GM23338 (cell line): ENCODE data around the gene CD99L2. TPM values are rescaled to one million over a fixed set of nuclear protein-coding genes. Genes with fewer than 3 reads are reported as not detected.

Experiments
- ATAC-seq: fragments of 200-7000 bp; cut with Tn5 transposase; 3 replicates; pipeline ENCODE4 v1.9.1; 2020
- DNase-seq: peaks from one replicate; pipeline ENCODE4 v3.0.0-alpha.2; 2015; ENCODE audit warnings: low spot score
- H2AFZ ChIP-seq: fragments of 200-600 bp; sonication (generic); 2 replicates; pipeline ENCODE4 v1.8.0; 2016; ENCODE audit warnings: antibody characterized with exemption, mild to moderate bottlenecking, moderate library complexity
- H3F3A ChIP-seq: fragments of 200-600 bp; sonication (generic); replicated peaks from 2 replicates; pipeline ENCODE4 v1.8.0; 2017; ENCODE audit warnings: antibody characterized with exemption, mixed run types, low read depth
- H3K27ac ChIP-seq: fragments of 200-600 bp; sonication (generic); 2 replicates; pipeline ENCODE4 v1.6.1; 2016; ENCODE audit warnings: low read depth
- H3K27me3 ChIP-seq: fragments of 200-600 bp; sonication (generic); 2 replicates; pipeline ENCODE4 v1.8.0; 2016; ENCODE audit warnings: mild to moderate bottlenecking, mixed run types, moderate library complexity; ENCODE audit not compliant: insufficient read depth
- H3K36me3 ChIP-seq: fragments of 200-600 bp; sonication (generic); 2 replicates; pipeline ENCODE4 v1.8.0; 2016; ENCODE audit warnings: mild to moderate bottlenecking; ENCODE audit not compliant: insufficient read depth
- H3K4me1 ChIP-seq: fragments of 200-600 bp; sonication (generic); 2 replicates; pipeline ENCODE4 v1.8.0; 2016; ENCODE audit warnings: mild to moderate bottlenecking, moderate library complexity; ENCODE audit not compliant: insufficient read depth
- H3K4me2 ChIP-seq: fragments of 200-600 bp; sonication (generic); 2 replicates; pipeline ENCODE4 v1.7.1; 2017; ENCODE audit warnings: mixed run types
- H3K4me3 ChIP-seq: fragments of 200-600 bp; sonication (generic); 2 replicates; pipeline ENCODE4 v1.6.1; 2016; ENCODE audit warnings: mixed run types
- H3K79me2 ChIP-seq: fragments of 200-600 bp; sonication (generic); replicated peaks from 2 replicates; pipeline ENCODE4 v1.8.0; 2017; ENCODE audit warnings: mild to moderate bottlenecking; ENCODE audit not compliant: insufficient read depth
- H3K9me2 ChIP-seq: fragments of 200-600 bp; sonication (generic); 2 replicates; pipeline ENCODE4 v1.8.0; 2017; ENCODE audit not compliant: insufficient read depth
- H4K20me1 ChIP-seq: fragments of 200-600 bp; sonication (generic); replicated peaks from 2 replicates; pipeline ENCODE4 v1.8.0; 2017; ENCODE audit warnings: mild to moderate bottlenecking; ENCODE audit not compliant: insufficient read depth
- H3K27ac Mint-ChIP-seq: 2 replicates; pipeline ENCODE4 v1.8.0; 2020; ENCODE audit warnings: inconsistent platforms, mild to moderate bottlenecking, moderate library complexity, mixed read lengths
- H3K27me3 Mint-ChIP-seq: 3 replicates; pipeline ENCODE4 v1.8.0; 2022; ENCODE audit warnings: low read depth, mild to moderate bottlenecking, moderate library complexity, mixed read lengths, inconsistent platforms; ENCODE audit not compliant: insufficient read depth, poor library complexity
- H3K36me3 Mint-ChIP-seq: 3 replicates; pipeline ENCODE4 v1.8.0; 2021; ENCODE audit warnings: low read depth, mild to moderate bottlenecking, inconsistent platforms, moderate library complexity, mixed read lengths
- H3K4me1 Mint-ChIP-seq: 3 replicates; pipeline ENCODE4 v1.8.0; 2020; ENCODE audit warnings: mild to moderate bottlenecking, inconsistent platforms, mixed read lengths
- H3K4me3 Mint-ChIP-seq: 3 replicates; pipeline ENCODE4 v1.8.0; 2021; ENCODE audit warnings: moderate library complexity, mild to moderate bottlenecking, inconsistent platforms, mixed read lengths
- H3K9me3 Mint-ChIP-seq: 3 replicates; pipeline ENCODE4 v1.8.0; 2020; ENCODE audit warnings: moderate library complexity, mild to moderate bottlenecking, inconsistent platforms, mixed read lengths
- CREB1 ChIP-seq: fragments of 250-450 bp; sonication (Bioruptor Pico); IDR thresholded peaks from 2 replicates; pipeline ENCODE4 v1.5.0; 2020; ENCODE audit warnings: low read depth, mild to moderate bottlenecking, moderate library complexity
- CTCF ChIP-seq, 2 experiments: fragments of 200-600 bp in 1 of 2; sonication (generic) in 1 of 2; conservative IDR thresholded peaks; 2 replicates each; pipeline versions ENCODE4 v1.5.1 to v1.6.1; 2016 to 2017; ENCODE audit warnings: antibody characterized with exemption in 2 of 2, low read depth in 2 of 2, mild to moderate bottlenecking in 2 of 2, moderate library complexity in 1 of 2
- ETS1 ChIP-seq: IDR thresholded peaks from 2 replicates; pipeline ENCODE4 v1.6.1; 2016; ENCODE audit warnings: antibody characterized with exemption
- EZH2 ChIP-seq: fragments of 200-600 bp; sonication (generic); IDR thresholded peaks from one replicate; pipeline ENCODE4 v1.8.0; 2017; ENCODE audit warnings: antibody characterized with exemption, mild to moderate bottlenecking, low read depth; ENCODE audit not compliant: unreplicated experiment
- EZH2phosphoT487 ChIP-seq: fragments of 200-600 bp; sonication (generic); IDR thresholded peaks from one replicate; pipeline ENCODE4 v1.8.1; 2018; ENCODE audit warnings: antibody characterized with exemption; ENCODE audit not compliant: unreplicated experiment
- JUNB ChIP-seq: IDR thresholded peaks from one replicate; pipeline ENCODE4 v1.6.1; 2016; ENCODE audit warnings: antibody characterized with exemption; ENCODE audit not compliant: unreplicated experiment
- NANOG ChIP-seq: IDR thresholded peaks from 2 replicates; pipeline ENCODE4 v1.6.1; 2016; ENCODE audit warnings: antibody characterized with exemption, borderline replicate concordance
- POLR2AphosphoS5 ChIP-seq: IDR thresholded peaks from 2 replicates; pipeline ENCODE4 v1.6.1; 2016; ENCODE audit warnings: antibody characterized with exemption, low read depth
- REST ChIP-seq: IDR thresholded peaks from one replicate; pipeline ENCODE4 v1.6.1; 2018; ENCODE audit warnings: antibody characterized with exemption; ENCODE audit not compliant: unreplicated experiment
- STAT1 ChIP-seq: IDR thresholded peaks from one replicate; pipeline ENCODE4 v1.6.1; 2016; ENCODE audit warnings: antibody characterized with exemption; ENCODE audit not compliant: unreplicated experiment
- ZNF114 ChIP-seq: fragments of 250-450 bp; sonication (Bioruptor Pico); IDR thresholded peaks from 2 replicates; pipeline ENCODE4 v1.5.0; 2020; ENCODE audit warnings: mild to moderate bottlenecking, moderate library complexity
- ZNF331 ChIP-seq: fragments of 250-450 bp; sonication (Bioruptor Pico); IDR thresholded peaks from 2 replicates; pipeline ENCODE4 v1.5.0; 2020; ENCODE audit warnings: low read depth, mild to moderate bottlenecking, moderate library complexity
- ZNF462 ChIP-seq: fragments of 250-450 bp; sonication (Bioruptor Pico); IDR thresholded peaks from 2 replicates; pipeline ENCODE4 v1.5.0; 2020; ENCODE audit warnings: mild to moderate bottlenecking, moderate library complexity
- polyA plus RNA-seq: library from polyadenylated mRNA; unstranded; fragments of >200 nt; fragmentation: Nextera tagmentation; extraction: Ambion mirVana; gene quantifications from 2 replicates; pipeline ENCODE4 v1.2.1, GENCODE V29; 2016
- total RNA-seq: library from RNA; depleted of rRNA; stranded (reverse); fragments of >200 nt; shearing (Covaris generic); gene quantifications from 2 replicates; pipeline ENCODE4 v1.2.3, GENCODE V29; 2014

The CD99L2 gene
- total and polyA plus RNA-seq, 2 experiments from 2014 or later: 2.6 to 6.4 TPM

GRCh38 chrX:150907474-150907873 lies 9.0 kb upstream of the CD99L2 start:
- Mint-ChIP-seq H3K27me3 (peaks cover 7% of the 10 kb centered on the region), H3K4me1 (peaks cover 28% of the 10 kb centered on the region), H3K9me3 (no peaks in the 10 kb centered on the region; the same call in 2 of the 3 replicates), H3K4me3 (no peak overlapping the region), H3K27ac (no peak overlapping the region), H3K36me3 (no peaks in the 10 kb centered on the region)
- H3K27me3 ChIP-seq: no peaks in the 10 kb centered on the region
- DNase-seq (no peak), ATAC-seq (no peak)
- no peak overlapping the region for H3K4me2 ChIP-seq
- no peak overlapping the region for H3K4me3 ChIP-seq
- H3K4me1 ChIP-seq: peaks cover 21% of the 10 kb centered on the region
- no peaks in the 10 kb centered on the region for H4K20me1 ChIP-seq
- H3K79me2 ChIP-seq: no peaks in the 10 kb centered on the region
- TF ChIP-seq ETS1 (no peak), ZNF114 (CRISPR knock-in tag) (no peak), CTCF (conservative IDR thresholded peaks at IDR 0.05; ENCODE audit: low read depth in 2 of 2) (no peak), POLR2AphosphoS5 (no peak), ZNF331 (CRISPR knock-in tag) (no peak), STAT1 (no peak), EZH2phosphoT487 (no peak), NANOG (no peak), ZNF462 (CRISPR knock-in tag) (no peak), CREB1 (no peak), REST (no peak), JUNB (no peak), EZH2 (no peak)
- H3K9me2 ChIP-seq: no peaks in the 10 kb centered on the region
- H3K36me3 ChIP-seq: no peaks in the 10 kb centered on the region
- no peak overlapping the region for H3K27ac ChIP-seq
- no peak overlapping the region for H2AFZ ChIP-seq
- 0 out of 2 replicates have a peak, but pooled peaks cover 3% of the 10 kb centered on the region for H3F3A ChIP-seq
